Stimulated activated CD4-positive, alpha-beta T cell treated with anti-CD3 and anti-CD28 coated beads, Interleukin-12 subunit alpha, Interleukin-12 subunit beta, amount 100 ng/mL, for 48 hours (primary cell): ENCODE data around the gene MED29.

ENCODE experiments used
- DNase-seq, 3 donors: peaks; one replicate each; pipeline ENCODE4 v3.0.0-alpha.2; 2020; ENCODE audit warnings: low read depth in 2 of 3, low spot score in 1 of 3

MED29 gene

GRCh38 chr19:39410017-39410830 is 19.0 kb downstream of the MED29 start:
- no peak for DNase-seq

DNA sequence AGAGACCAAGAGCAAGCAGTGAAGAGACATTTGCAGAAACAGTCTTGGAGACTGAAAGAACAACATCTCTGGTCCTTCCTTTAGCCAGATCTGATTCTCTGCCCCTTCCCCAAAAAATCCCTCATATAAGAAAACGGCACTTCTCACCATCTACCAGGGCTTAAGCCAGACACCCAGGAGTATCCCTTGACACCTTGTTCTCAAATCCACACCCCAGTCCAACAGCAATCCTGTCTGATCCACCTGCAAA is 19.6 kb downstream of the MED29 start:
- DNase-seq = no peak

DNA sequence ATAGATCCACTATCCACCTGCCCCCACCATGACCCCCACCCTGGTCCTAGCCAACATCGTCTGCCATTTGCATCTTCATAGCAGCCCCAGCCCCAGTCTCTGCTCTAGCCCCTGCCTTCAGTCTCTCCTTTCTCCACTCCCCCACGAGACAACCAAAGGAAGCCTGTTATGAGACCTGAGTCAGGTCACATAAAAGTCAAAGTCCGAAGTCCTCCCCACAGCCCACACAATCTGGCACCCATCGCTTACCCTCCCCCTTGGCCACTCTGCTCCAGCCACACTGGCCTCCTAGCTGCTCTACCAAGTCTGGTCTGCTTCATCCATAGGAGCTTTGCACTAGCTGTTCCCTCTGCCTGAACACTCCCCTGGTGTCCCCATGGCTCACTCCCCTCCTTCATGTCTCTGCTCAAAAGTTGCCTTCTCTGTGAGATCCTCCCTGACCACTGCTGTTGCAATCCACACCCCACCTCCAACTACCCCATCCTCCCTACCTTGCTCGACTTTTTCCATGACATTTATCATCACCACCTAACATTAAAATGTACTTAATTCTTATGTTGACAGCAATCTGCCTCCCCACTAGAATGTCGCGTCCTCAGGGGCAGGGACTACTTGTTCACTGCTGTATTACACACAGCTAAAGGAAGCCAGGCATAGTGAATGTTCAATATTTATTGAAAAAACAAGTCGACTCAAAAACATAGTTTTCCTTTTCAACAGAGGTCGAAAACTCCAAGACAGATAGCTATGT is 20.1 kb downstream of the MED29 start:
- DNase-seq = no peak

- DNase-seq = peak; percentile 82 to 95 (median 86)
Observed at GRCh38 chr19:39411832-39412099, 20.6 kb downstream of the MED29 start.

DNA sequence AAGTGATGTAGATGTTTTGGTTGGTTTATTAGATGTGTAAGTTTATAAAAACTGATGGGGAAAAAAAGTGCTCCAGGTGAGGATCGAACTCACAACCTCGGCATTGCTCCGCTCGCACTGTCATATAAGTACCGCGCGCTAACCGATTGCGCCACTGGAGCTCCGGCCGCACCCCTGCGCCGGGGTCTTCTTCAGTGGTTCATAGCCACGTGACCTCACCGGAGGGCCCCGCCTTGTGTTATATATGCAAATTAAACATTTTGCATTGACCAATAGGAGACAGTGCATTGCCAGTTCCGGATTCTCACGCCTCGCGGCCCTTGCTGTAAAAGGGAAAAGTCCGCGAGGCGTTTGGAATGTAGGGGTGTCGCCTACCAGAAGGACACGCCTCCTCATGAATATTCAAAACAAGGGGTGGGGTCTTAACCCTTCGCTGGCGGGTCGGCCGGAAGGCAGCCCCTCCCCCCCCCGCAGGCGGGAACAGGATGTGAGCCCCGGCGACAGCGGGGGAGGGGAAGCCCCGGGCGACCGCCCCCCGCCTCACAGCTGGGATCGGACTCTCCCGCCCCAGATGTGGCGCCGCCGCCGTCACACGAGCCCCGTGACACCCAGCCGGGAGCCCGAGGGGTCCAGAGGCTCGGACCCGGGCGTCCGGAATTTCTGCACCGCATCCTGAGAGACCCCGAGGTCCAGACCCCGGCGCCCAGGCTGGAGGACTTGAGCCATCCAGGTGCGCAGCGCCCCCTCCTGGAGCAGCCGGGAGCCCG is 21.1 kb downstream of the MED29 start, which contains the start of gene PLEKHG2:
Gene PLEKHG2, plus strand, starts transcription at position 570 of the 767 bp plus-strand sequence. CDS start 1,418 bp downstream, outside the sequence.
- DNase-seq = peak; percentile 95 to 99 (median 96)

- no peak for DNase-seq
Observed at GRCh38 chr19:39412867-39413271, 21.7 kb downstream of the MED29 start.

- DNase-seq = no peak
Observed at GRCh38 chr19:39413272-39413910, 22.2 kb downstream of the MED29 start.

DNA sequence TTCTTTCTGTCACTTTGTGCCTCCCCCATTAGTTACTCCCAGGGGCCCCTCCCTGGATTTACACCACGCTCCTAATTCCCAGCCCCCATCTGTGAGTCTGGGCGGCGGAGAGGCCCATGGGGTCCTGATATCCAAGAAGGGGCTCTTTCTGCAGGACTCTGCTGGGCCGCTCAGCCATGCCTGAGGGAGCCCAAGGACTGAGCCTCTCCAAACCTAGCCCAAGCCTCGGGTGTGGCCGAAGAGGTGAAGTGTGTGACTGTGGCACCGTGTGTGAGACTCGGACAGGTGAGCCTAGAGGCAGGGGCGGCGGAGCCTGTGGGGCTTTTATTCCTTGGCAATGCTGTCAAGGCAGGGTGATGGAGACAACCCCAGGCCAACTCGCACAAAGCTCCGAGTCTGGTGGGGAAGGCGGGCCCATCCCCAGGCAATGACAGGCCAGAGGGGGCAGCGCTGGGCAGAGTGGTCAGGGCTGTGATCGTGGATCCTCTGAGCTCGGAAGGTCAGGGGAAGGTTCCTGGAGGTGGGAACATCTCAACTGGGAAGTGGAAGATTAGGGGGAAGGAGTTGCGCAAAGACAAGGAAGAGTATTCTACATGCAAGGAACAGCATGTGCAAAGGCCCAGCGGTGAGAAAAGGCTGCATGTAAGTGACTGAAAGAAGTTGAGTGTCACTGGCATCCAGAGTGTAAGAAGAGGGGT is 22.9 kb downstream of the MED29 start:
- DNase-seq = no peak

GRCh38 chr19:39415111-39416046 is 24.2 kb downstream of the MED29 start:
- no peak for DNase-seq

GRCh38 chr19:39416152-39417120 is 25.3 kb downstream of the MED29 start:
- no peak for DNase-seq

DNA sequence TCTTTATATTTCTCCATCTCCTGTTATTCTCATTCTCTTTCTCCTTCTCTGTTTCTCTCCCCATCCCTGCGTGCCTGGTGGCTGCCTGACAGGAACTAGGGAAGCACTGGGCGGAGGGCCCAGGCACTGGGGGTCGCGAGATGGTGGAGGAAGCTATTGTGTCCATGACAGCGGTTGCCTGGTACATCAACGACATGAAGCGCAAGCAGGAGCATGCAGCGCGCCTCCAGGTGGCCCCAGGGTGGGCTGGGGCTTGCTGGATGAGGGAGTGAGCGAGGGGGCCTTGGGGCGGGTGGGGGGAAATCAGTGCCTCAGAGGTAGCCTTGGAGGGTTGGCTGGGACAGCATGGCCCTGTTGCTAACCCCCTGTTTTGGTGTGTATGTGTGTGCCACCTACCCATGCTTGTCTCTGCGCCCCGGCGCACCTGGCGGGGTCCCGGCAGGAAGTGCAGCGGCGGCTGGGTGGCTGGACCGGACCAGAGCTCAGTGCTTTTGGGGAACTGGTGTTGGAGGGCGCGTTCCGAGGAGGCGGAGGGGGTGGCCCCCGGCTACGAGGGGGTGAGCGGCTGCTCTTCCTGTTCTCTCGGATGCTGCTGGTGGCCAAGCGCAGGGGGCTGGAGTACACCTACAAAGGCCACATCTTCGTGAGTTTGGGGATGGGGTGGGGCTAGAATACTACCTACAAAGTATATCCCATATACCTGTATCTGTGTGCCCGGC is 26.4 kb downstream of the MED29 start:
- DNase-seq = no peak

DNA sequence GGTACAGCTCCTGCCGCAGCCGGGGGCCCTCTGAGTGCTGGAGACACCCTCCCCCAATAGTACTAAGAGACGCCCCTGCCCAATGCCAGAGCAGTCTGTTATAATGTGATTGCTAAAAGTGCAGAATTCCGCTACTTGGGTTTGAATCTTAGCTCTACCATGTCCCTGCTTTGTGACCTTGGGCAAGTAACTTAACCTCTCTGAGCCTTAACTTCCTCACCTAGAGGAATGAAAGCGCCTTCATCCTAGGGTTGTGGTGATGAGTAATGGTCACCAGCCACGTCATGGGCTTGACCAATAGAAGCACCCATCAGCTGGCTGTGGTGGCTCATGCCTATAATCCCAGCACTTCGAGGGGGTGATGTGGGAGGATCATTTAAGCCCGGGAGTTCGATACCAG is 27.8 kb downstream of the MED29 start:
- no peak for DNase-seq

- no peak for DNase-seq
Observed at GRCh38 chr19:39420769-39421168, 29.6 kb downstream of the MED29 start.

DNA sequence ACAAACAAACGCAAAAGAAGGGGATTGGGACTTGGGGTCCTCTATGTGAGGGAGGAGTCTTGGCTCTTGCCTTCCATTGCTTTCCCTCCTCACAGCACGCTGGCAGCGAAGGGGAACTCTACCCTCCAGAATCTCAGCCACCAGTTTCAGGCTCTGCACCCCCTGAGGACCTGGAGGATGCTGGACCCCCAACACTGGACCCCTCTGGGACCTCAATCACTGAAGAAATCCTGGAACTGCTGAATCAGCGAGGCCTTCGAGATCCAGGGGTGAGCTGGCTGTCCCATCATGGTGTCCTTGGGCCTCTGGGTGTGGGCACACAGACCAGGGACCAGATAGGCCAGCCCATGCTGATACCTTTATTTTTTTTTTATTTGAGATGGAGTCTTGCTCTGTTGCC is 30.8 kb downstream of the MED29 start:
- DNase-seq = no peak

DNA sequence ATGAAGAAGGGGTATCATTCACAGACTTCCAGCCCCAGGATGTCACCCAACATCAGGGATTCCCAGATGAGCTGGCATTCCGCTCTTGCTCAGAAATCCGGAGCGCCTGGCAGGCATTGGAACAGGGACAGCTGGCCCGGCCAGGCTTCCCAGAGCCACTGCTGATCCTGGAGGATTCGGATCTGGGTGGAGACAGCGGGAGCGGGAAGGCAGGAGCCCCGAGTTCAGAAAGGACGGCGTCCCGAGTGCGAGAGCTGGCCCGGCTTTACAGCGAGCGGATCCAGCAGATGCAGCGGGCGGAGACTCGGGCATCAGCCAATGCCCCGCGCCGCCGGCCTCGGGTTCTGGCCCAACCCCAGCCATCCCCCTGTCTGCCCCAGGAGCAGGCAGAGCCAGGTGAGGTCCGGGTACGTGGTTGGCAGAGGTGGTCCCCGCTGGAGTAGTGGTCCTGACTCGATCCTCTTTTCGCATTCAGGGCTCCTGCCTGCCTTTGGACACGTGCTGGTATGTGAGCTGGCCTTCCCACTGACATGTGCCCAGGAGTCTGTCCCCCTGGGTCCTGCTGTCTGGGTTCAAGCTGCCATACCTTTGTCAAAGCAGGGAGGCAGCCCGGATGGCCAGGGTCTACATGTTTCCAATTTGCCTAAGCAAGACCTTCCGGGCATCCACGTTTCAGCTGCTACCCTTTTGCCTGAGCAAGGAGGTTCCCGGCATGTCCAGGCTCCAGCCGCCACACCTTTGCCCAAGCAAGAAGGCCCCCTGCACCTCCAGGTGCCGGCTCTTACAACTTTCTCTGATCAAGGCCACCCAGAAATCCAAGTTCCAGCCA is 32.3 kb downstream of the MED29 start:
- DNase-seq = no peak

DNA sequence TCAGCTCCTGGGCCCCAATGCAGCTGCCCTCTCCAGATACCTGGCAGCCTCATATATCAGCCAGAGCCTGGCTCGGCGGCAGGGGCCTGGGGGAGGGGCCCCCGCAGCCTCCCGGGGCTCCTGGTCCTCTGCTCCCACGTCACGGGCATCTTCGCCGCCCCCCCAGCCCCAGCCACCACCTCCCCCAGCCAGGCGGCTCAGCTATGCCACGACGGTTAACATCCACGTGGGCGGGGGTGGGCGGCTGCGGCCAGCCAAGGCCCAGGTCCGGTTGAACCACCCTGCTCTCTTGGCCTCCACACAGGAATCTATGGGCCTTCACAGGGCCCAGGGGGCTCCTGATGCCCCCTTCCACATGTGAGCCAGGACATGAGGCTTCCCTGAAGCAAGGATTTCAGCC is 33.8 kb downstream of the MED29 start:
- DNase-seq = no peak

- DNase-seq = no peak
Observed at GRCh38 chr19:39425744-39426143, 34.6 kb downstream of the MED29 start.
